NT2/D1 (cell line): Measurements from ENCODE around the gene SRPRB.
"Not testable (repeated sequence)": the region's sequence is repeated elsewhere in the genome, so short reads cannot be mapped to it uniquely, and the experiment has no call there.

Experiments
- DNase-seq: peaks from one replicate; pipeline ENCODE4 v3.0.0-alpha.2; 2011; ENCODE audit warnings: low read depth, low spot score
- H3K27me3 ChIP-seq: 2 replicates; pipeline ENCODE4 v1.6.0; 2011; ENCODE audit warnings: mild to moderate bottlenecking; ENCODE audit not compliant: insufficient read length, insufficient read depth
- H3K36me3 ChIP-seq: 2 replicates; pipeline ENCODE4 v1.6.1; 2011; ENCODE audit warnings: mild to moderate bottlenecking, low read length, mixed read lengths; ENCODE audit not compliant: insufficient read depth, insufficient read length
- H3K4me1 ChIP-seq: 2 replicates; pipeline ENCODE4 v1.5.1; 2011; ENCODE audit not compliant: insufficient read depth, insufficient read length
- H3K4me3 ChIP-seq: 2 replicates; pipeline ENCODE4 v1.5.1; 2011; ENCODE audit warnings: low read depth; ENCODE audit not compliant: insufficient read length
- H3K9ac ChIP-seq: 2 replicates; pipeline ENCODE4 v1.6.0; 2011; ENCODE audit warnings: low read depth; ENCODE audit not compliant: insufficient read length
- H3K9me3 ChIP-seq: 2 replicates; pipeline ENCODE4 v1.5.1; 2011; ENCODE audit warnings: mild to moderate bottlenecking, low read length; ENCODE audit not compliant: insufficient read depth
- SUZ12 ChIP-seq: IDR thresholded peaks from 2 replicates; pipeline ENCODE4 v1.6.1; 2011; ENCODE audit not compliant: insufficient read length, insufficient read depth; ENCODE audit errors: extremely low read depth
- YY1 ChIP-seq: IDR thresholded peaks from 2 replicates; pipeline ENCODE4 v1.6.1; 2011; ENCODE audit not compliant: insufficient read length, insufficient read depth
- ZNF274 ChIP-seq: IDR thresholded peaks from 2 replicates; pipeline ENCODE4 v1.6.1; 2011; ENCODE audit warnings: mild to moderate bottlenecking, low read depth, low read length

The SRPRB gene

GRCh38 chr3:133773732-133774131, 31.9 kb upstream of the SRPRB start:
- Histone ChIP-seq H3K4me1 (peaks cover 3% of the 10 kb centered on the region), H3K4me3 (no peak overlapping the region), H3K9ac (no peak overlapping the region), H3K36me3 (no peaks in the 10 kb centered on the region), H3K9me3 (no peaks in the 10 kb centered on the region), H3K27me3 (no peaks in the 10 kb centered on the region)
- TF ChIP-seq SUZ12, result no peak
- no peak for TF ChIP-seq ZNF274
- TF ChIP-seq YY1, result no peak
- DNase-seq, result no peak

GRCh38 chr3:133775309-133775708, 30.3 kb upstream of the SRPRB start:
- Histone ChIP-seq H3K36me3 (no peaks in the 10 kb centered on the region), H3K4me1 (peaks cover 3% of the 10 kb centered on the region), H3K9me3 (no peaks in the 10 kb centered on the region), H3K27me3 (no peaks in the 10 kb centered on the region), H3K9ac (no peak overlapping the region), H3K4me3 (no peak overlapping the region)
- DNase-seq, result no peak
- TF ChIP-seq ZNF274, result no peak
- TF ChIP-seq SUZ12, result no peak
- no peak for TF ChIP-seq YY1

GRCh38 chr3:133775835-133776234, 29.8 kb upstream of the SRPRB start:
- peaks cover 3% of the 10 kb centered on the region for H3K4me1 ChIP-seq
- no peaks in the 10 kb centered on the region for H3K36me3 ChIP-seq
- no peak for DNase-seq
- no peak overlapping the region for H3K9ac ChIP-seq
- TF ChIP-seq YY1, result no peak
- TF ChIP-seq SUZ12, result no peak
- no peak for TF ChIP-seq ZNF274
- no peaks in the 10 kb centered on the region for H3K27me3 ChIP-seq
- H3K4me3 ChIP-seq, result no peak overlapping the region
- H3K9me3 ChIP-seq, result no peaks in the 10 kb centered on the region

GRCh38 chr3:133776794-133777438, 28.7 kb upstream of the SRPRB start:
- H3K9ac ChIP-seq, result no peak overlapping the region
- H3K9me3 ChIP-seq, result no peaks in the 10 kb centered on the region
- H3K27me3 ChIP-seq, result no peaks in the 10 kb centered on the region
- no peak overlapping the region for H3K4me3 ChIP-seq
- DNase-seq, result no peak
- no peaks in the 10 kb centered on the region for H3K36me3 ChIP-seq
- peaks cover 3% of the 10 kb centered on the region for H3K4me1 ChIP-seq
- no peak for TF ChIP-seq ZNF274
- no peak for TF ChIP-seq YY1
- no peak for TF ChIP-seq SUZ12

GRCh38 chr3:133777807-133778568, 27.6 kb upstream of the SRPRB start:
- Histone ChIP-seq H3K9ac (no peak overlapping the region), H3K36me3 (no peaks in the 10 kb centered on the region), H3K27me3 (no peaks in the 10 kb centered on the region), H3K4me3 (no peak overlapping the region), H3K4me1 (peaks cover 3% of the 10 kb centered on the region), H3K9me3 (no peaks in the 10 kb centered on the region)
- TF ChIP-seq ZNF274, result no peak
- TF ChIP-seq YY1, result no peak
- TF ChIP-seq SUZ12, result no peak
- no peak for DNase-seq

GRCh38 chr3:133779626-133780203, 25.9 kb upstream of the SRPRB start:
- peaks cover 13% of the 10 kb centered on the region; the same call in 1 of the 2 replicates for H3K9me3 ChIP-seq
- no peak for DNase-seq
- TF ChIP-seq YY1 (no peak), ZNF274 (no peak), SUZ12 (no peak)

GRCh38 chr3:133780756-133781155, 24.9 kb upstream of the SRPRB start:
- not testable (repeated sequence) for H3K36me3 ChIP-seq, DNase-seq, H3K4me1 ChIP-seq, H3K27me3 ChIP-seq, H3K9ac ChIP-seq, H3K4me3 ChIP-seq
- peaks cover 14% of the 10 kb centered on the region; the same call in 1 of the 2 replicates for H3K9me3 ChIP-seq

More at GRCh38 chr3:133779626-133780203, 25.9 kb upstream of the SRPRB start:
- Histone ChIP-seq H3K36me3 (no peaks in the 10 kb centered on the region), H3K9ac (no peak overlapping the region), H3K27me3 (no peaks in the 10 kb centered on the region), H3K4me1 (peaks cover 3% of the 10 kb centered on the region), H3K4me3 (no peak overlapping the region)
